ENCODE measurements around the gene MYH11. TPM values are rescaled to one million over a fixed set of nuclear protein-coding genes. Genes with fewer than 3 reads are reported as not detected.
A peak's percentile ranks its signal among the peaks of the same experiment; 100 is the strongest.
"Not testable (repeated sequence)": the region's sequence is repeated elsewhere in the genome, so short reads cannot be mapped to it uniquely, and the experiment has no call there.

MYH11 gene
- total RNA-seq, 4 donors from 2014 or later, result 121 to 1,349 (median 217) TPM

GRCh38 chr16:15854061-15854460 is 2.8 kb downstream of the MYH11 start:
- 47 to 53% methylated on average over 3 of the region's 3 CpGs for WGBS, 2 donors
- Histone ChIP-seq H3K4me1 (peaks cover 12 to 22% (median 16%) of the 10 kb centered on the region in 3 donors), H3K36me3 (no peaks in the 10 kb centered on the region), H3K4me3 (peak overlapping the region; percentile 6 to 66 (median 38)), H3K9me3 (no peaks in the 10 kb centered on the region), H3K27ac (peak overlapping the region; percentile 28 to 88 (median 76)), H3K27me3 (peaks cover 0 to 46% (median 5%) of the 10 kb centered on the region in 4 donors)
- intact Hi-C loops (cut with DNase I), result no loop called here
- TF ChIP-seq CTCF (IDR thresholded peaks at IDR 0.05) (no peak), POLR2A (IDR thresholded peaks at IDR 0.05) (no peak)
- DNase-seq, result no peak

- TF ChIP-seq CTCF (IDR thresholded peaks at IDR 0.05), result no peak
- TF ChIP-seq POLR2A (IDR thresholded peaks at IDR 0.05), result no peak
- WGBS, 2 donors, result 66 to 67% methylated on average over 4 of the region's 4 CpGs
- Histone ChIP-seq H3K36me3 (no peaks in the 10 kb centered on the region), H3K4me1 (peaks cover 9 to 15% (median 11%) of the 10 kb centered on the region in 3 donors), H3K27me3 (peaks cover 0 to 36% (median 5%) of the 10 kb centered on the region in 4 donors), H3K4me3 (peak overlapping the region; percentile 0 to 66 (median 38)), H3K27ac (peak overlapping the region; percentile 28 to 88 (median 76)), H3K9me3 (no peaks in the 10 kb centered on the region)
- intact Hi-C loops (cut with DNase I), result no loop called here
- DNase-seq, result no peak
These were observed 3.8 kb downstream of the MYH11 start for GRCh38 chr16:15853021-15853420.

- peaks cover 0 to 11% (median 0%) of the 10 kb centered on the region in 4 donors for H3K27me3 ChIP-seq
- intact Hi-C loops (cut with DNase I); H3K4me1 ChIP-seq; H3K36me3 ChIP-seq; DNase-seq; H3K9me3 ChIP-seq: not testable (repeated sequence)
- 74 to 95% methylated on average over 6 of the region's 6 CpGs for WGBS, 2 donors
- H3K27ac ChIP-seq, result peak overlapping the region in 1 of 4 donors; percentile 23
- peak overlapping the region in 3 of 4 donors; percentile 36 to 66 (median 41) for H3K4me3 ChIP-seq
These were observed 6.3 kb downstream of the MYH11 start for GRCh38 chr16:15850555-15850954.

- Histone ChIP-seq H3K4me1 (no peaks in the 10 kb centered on the region), H3K9me3 (no peaks in the 10 kb centered on the region), H3K36me3 (no peaks in the 10 kb centered on the region), H3K4me3 (peak overlapping the region in 3 of 4 donors; percentile 36 to 66 (median 41)), H3K27me3 (no peaks in the 10 kb centered on the region), H3K27ac (peak overlapping the region in 3 of 4 donors; percentile 6 to 55 (median 40))
- no peak for TF ChIP-seq POLR2A (IDR thresholded peaks at IDR 0.05)
- TF ChIP-seq CTCF (IDR thresholded peaks at IDR 0.05), result no peak
- no peak for DNase-seq
- intact Hi-C loops (cut with DNase I), result no loop called here
- 58 to 61% methylated on average over 9 to 12 of the region's 12 CpGs for WGBS, 2 donors
These were observed 7.4 kb downstream of the MYH11 start for GRCh38 chr16:15849209-15849981.

- no peaks in the 10 kb centered on the region for H3K27me3 ChIP-seq
- no peaks in the 10 kb centered on the region for H3K9me3 ChIP-seq
- 55 to 59% methylated on average over 9 of the region's 9 CpGs for WGBS, 2 donors
- peak overlapping the region in 3 of 4 donors; percentile 11 to 55 (median 31) for H3K27ac ChIP-seq
- intact Hi-C loops (cut with DNase I), result no loop called here
- no peaks in the 10 kb centered on the region for H3K4me1 ChIP-seq
- no peak for TF ChIP-seq POLR2A (IDR thresholded peaks at IDR 0.05)
- TF ChIP-seq CTCF (IDR thresholded peaks at IDR 0.05), result no peak
- H3K36me3 ChIP-seq, result no peaks in the 10 kb centered on the region
- peak overlapping the region in 1 of 4 donors; percentile 16 for H3K4me3 ChIP-seq
- no peak for DNase-seq
These were observed 9.1 kb downstream of the MYH11 start for GRCh38 chr16:15847611-15848175.

All from esophagus squamous epithelium (tissue), 5 donors.